ENCODE data around the gene SERTAD1.

- TF ChIP-seq FOXP2 (optimal IDR thresholded peaks at IDR 0.05; ENCODE audit: control extremely low read depth, extremely low read length, insufficient read depth) (no peak), EZH2 (IDR thresholded peaks at IDR 0.05) (no peak)
Measured at GRCh38 chr19:40407714-40408597, 17.8 kb downstream of the SERTAD1 start.

All from SK-N-MC (cell line).